GM12801 (cell line): ENCODE data around the gene ADAMTS13.

ENCODE experiments used
- CTCF ChIP-seq: IDR thresholded peaks from one replicate; pipeline ENCODE4 v1.5.1; 2011; ENCODE audit warnings: control low read depth; ENCODE audit not compliant: insufficient read length; ENCODE audit errors: extremely low read depth

Gene ADAMTS13

GRCh38 chr9:133493845-133494540 lies 71.8 kb downstream of the ADAMTS13 start:
- no peak for TF ChIP-seq CTCF

- no peak for TF ChIP-seq CTCF
Measured at GRCh38 chr9:133494636-133495326, 72.6 kb downstream of the ADAMTS13 start.

- no peak for TF ChIP-seq CTCF
Measured at GRCh38 chr9:133495327-133496293, 73.4 kb downstream of the ADAMTS13 start.

GRCh38 chr9:133496861-133497842 lies 75.0 kb downstream of the ADAMTS13 start:
- TF ChIP-seq CTCF = no peak

GRCh38 chr9:133499132-133499891 lies 77.1 kb downstream of the ADAMTS13 start:
- TF ChIP-seq CTCF = no peak

- no peak for TF ChIP-seq CTCF
Measured at GRCh38 chr9:133499892-133500270, 77.7 kb downstream of the ADAMTS13 start.
